GM18505 (cell line): ENCODE results near the gene SLC6A6.

Experiments used
- ATAC-seq: cut with Tn5 transposase; IDR thresholded peaks from one replicate; pipeline ENCODE4 v1.9.1; 2021; ENCODE audit not compliant: unreplicated experiment
- POLR2A ChIP-seq: IDR thresholded peaks from 4 replicates; pipeline ENCODE4 v1.6.1; 2011; ENCODE audit warnings: borderline replicate concordance; ENCODE audit not compliant: insufficient read depth, insufficient read length; ENCODE audit errors: extremely low read depth

The SLC6A6 gene

DNA sequence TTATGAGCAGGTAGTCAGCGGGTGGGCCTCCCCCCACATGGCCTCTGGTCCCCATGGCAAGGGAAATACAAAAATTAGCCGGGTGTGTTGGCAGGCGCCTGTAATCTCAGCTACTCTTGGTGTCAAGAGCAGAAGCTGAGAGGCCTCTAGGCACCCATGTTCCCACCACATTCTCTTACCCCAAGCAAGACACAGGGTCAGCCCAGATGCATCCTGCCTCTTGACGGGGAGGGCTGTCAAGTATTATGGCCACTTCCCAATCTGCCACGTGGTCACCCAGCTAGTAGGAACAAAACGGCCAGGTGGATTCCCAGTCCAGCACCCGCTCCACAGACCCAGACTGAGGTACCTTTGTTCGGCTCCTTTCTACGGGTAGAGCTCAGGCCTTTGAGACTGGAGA, 16.2 kb upstream of the SLC6A6 start:
- ATAC-seq, result no peak
- no peak for TF ChIP-seq POLR2A

DNA sequence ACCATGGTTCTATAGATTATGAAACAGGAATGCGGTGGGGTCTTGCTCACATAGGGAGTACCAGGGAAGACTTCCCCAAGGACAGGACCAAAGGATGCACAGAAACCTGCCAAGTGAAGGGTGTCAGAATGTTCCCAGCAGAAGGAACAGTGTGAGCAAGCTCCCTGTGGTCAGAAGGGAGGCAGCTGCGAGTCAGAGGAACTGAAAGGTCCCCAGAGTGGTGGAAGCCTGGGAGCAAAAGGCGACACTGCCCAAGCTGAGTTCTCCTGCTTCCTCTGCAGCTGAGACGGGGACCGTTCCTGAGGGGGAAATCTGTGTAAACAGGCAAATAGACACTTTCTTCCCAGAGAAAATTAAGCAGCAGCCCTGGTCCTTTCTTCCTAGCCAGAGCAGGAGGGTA, 14.2 kb upstream of the SLC6A6 start:
- no peak for TF ChIP-seq POLR2A
- ATAC-seq, result no peak

DNA sequence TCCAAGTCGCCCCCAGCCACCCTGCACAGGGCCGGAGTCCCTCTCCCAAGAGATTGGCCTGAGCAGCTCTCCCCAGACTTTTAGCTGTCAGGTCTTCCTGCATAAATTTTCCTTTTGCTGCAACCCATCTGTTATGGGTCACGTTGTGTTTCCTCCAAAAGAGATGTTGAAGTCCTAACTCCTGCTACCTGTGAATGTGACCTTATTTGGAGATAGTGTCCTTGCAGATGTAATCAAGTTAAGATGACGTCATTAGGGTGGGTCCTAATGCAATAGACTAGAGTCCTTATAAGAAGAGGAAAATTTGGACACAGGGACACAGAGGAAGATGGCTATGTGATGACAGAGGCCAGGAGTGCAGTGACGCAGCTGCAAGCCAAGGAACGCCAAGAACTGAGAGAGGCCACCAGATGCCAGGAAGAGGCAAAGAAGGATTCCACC, 13.2 kb upstream of the SLC6A6 start:
- ATAC-seq, result no peak
- no peak for TF ChIP-seq POLR2A

DNA sequence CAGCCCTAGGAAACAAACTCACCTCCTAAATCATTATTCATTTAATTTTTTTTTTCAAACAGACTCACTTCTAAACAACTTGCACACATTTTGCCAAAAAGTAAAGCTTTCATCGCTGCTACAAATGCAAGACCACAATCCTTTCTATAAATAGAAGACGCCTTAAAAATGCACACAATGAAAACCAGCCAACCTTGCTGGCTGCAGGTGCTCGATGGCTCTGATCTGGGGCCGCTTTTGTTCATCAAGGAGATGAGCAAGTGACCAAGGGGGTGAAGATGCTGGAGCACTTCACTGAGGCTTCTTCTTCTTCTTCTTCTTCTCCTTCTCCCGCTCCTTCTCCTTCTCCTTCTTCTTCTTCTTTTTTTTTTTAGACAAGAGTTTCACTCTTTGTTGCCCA, 12.7 kb upstream of the SLC6A6 start:
- ATAC-seq, result no peak
- TF ChIP-seq POLR2A, result no peak

DNA sequence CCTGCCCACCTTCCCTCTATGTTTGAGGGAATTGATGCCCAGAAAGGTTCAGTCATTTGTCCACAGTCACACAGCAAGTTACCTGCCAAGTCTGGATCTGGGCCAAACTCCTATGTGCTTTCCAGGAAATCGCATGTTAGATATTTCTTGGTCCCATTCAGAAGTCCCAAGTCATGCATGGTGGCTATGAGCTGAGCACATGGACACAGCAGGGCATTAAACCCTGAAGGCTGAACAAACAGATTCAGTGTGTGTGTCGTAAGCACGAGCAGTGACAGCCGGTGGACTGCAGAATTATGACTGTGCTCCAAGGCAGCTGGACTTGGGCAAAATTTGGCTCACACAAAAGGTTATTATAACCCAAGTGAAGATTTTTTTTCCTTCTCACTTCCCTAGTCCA, 11.4 kb upstream of the SLC6A6 start:
- TF ChIP-seq POLR2A, result no peak
- no peak for ATAC-seq

DNA sequence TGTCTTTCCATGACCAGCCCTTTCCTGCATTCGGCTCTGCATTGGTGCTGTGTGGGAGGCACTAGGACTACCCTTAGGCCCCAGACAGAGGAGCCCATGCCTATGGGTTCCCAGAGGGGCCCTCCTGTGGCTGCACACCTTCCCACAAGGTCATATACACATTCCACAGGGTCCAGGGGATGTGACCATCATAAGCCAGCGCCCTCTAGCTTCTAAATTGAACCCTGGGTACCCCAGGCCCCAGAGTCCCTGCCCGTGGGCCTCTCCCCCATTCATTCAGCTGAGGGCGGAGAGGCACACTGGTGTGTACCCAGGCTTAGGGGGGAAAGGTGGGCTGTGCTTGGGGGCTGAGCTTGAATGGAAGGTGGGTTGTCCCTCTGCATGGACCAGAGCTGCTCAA, 10.2 kb upstream of the SLC6A6 start:
- no peak for ATAC-seq
- no peak for TF ChIP-seq POLR2A

DNA sequence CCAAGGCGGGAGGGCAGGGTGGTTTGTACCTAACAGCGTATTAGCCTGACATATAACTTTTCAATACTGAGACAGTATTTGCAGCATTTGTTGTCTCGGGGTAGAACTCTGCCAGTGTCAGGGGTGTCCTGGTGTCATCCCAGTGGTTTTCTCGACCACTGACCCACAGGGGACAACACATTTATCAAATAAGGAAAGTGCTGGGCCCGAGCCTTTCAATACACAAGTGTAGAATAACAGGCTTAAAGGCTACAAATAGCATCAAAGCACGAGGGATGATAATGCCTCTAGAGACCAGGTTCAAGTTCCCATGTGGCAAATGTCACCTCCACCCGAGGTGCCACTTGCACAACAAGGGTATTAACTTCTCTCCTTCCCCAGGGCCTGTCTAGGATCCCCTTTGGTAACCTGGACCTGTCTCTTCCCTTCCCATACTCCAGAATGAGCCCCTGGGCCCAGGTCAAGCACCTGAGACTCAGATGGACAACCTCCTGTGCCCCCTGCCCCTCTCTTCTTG, 9.5 kb upstream of the SLC6A6 start:
- no peak for ATAC-seq
- no peak for TF ChIP-seq POLR2A

DNA sequence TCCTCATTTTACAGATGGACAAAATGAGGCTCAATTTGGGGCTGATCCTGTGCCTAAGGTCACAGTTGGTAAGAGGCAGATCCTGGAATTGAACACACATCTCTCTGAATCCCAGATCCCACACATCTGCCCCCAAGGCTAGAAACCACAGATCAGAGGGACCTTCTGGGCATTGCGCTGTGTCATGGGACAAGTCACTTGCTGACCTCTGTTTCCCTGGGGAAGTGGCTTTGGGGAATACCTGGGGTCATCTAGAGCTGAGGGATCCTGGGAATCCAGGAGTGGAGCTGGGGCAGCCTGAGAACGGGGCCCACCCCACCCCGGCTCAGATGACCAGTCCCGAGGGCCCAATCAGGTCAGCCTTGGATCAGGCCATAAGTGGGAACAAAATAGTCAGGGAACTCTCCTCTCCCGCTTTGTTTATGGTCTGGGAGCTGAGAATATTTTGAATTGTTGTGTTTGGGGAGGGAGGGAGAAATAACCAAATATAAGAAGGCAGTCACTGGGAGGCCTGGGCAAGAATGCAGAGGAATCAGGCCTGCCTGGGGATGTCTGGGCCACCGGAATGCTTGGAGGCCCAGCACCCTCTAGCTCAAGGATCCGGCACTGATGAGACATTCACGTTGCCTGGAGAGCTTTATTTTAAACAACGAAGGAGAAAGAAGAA, 8.8 kb upstream of the SLC6A6 start:
- TF ChIP-seq POLR2A, result no peak
- no peak for ATAC-seq

DNA sequence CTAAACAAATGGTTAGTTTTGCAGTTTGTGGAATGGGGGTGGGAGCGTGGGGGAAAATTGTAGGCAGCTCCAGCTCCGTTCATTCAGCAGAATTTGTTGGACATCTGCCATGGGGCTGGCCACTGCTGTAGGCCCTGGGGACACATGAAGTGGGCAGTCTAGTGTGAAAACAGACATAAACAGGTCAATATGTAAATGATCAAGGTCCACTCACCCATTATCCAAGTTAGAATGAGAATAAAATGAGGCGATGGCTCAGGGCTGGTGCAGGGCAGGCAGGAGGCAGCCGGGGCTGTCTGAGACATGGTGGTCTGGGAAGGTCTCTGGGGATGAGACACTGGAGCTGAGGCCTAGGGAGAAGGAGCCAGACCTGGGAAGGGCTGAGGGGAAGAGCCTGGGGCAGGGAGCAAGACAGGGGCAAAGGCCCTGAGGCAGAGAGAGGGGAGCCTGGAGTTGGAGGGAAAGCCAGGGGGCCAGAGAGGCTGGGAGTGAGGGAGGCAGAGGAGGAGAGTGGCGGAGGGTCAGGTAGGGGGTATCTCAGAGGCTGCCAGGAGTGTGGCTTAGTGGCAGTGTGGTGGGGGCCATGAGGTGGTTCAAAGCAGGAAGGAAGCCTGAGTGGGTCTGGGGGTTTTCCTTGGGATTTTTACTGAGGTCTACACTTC, 6.2 kb upstream of the SLC6A6 start:
- no peak for ATAC-seq
- TF ChIP-seq POLR2A, result no peak

DNA sequence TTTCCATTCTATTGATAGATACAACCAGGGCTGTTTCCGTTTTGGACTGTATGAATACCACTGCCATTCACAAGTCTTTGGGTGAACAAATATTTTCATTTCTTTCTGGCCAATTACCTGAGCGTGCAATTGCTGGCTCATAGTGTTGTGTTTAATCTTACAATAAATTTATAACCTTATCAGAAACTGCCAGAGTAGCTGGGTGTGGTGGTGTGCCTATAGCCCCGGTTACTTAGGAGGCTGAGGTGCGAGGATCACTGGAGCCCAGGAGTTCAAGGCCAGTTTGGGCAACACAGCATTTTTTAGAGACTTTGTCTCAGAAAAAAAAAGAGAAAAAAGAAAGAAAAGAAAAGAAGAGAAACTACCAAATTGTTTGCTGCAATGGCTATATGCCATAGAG, 5.4 kb upstream of the SLC6A6 start:
- no peak for ATAC-seq
- no peak for TF ChIP-seq POLR2A

DNA sequence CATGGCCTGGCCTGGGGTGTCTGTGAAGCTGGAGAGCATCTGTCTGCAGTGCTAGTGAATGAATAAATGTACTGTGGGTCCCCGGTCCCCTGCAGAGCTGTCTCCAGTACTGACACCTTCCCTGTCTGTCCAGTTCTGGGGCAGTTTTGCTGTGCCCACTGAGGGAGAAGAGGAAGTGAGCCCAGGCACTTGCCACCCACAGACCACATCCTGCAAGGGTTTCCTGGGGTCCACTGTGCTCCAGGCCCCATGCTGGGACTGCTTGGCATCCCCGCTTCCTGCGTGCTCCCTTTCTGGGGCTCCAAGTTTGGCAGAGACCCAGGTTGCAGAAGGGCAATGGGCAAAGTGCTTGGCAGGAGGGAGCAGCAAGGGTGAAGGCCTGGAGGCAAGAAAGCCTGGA, 4.9 kb upstream of the SLC6A6 start:
- ATAC-seq, result no peak
- TF ChIP-seq POLR2A, result no peak

DNA sequence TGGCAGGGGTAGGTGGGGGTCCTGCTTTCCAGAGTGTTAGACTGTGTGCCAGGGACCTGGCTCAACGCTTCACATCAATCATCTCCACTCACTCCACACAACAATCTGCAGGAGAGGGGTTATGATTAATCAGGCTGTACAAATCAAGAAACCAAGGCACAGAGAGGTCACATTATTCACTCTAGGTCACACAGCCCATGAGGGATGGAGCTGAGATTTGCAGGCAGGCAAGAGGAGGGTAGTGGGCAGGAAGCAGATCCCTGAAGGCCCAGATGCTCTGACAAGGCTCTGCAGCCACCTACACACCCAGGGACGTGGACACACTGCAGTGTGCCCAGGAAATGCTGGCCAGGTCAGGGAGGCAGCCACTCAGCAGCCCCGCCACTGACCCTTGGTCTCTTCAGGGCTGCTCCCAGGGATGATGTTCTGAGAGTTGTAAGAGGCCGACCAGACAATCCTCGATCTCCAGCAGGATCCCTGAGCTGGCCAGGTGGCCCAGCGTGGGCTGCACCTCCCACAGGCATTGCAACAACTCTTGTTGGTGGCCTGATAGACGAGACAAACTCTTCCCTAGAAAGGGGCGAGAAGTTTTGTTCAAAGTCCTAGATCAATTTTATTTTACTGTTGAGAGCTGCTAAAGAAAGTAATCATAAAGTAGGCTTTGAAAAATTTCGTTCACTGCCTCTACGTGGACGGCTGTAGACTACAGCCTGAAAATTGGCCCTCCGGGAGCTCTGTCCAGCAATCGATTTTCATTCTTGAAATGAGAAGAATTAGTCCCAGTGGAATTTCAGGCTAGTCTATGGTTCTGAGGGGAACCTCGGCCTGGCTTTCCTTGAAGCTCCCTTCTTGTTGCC, 4.2 kb upstream of the SLC6A6 start:
- ATAC-seq, result no peak

DNA sequence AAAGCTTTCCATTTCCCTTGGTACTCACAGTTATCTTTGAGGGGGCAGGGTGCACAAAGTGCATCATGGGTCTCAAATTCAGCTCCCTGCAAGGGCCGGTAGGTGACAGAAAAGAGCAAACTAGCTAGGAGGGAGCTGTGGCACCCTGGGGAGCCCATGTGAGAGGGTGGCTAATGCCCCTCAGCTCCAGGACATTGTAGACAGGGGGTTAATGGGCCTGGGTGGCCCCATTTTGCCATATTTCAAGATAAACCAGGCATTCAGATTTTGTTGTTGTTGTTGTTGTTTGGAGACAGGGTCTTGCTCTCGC, 3.7 kb upstream of the SLC6A6 start:
- no peak for ATAC-seq
- TF ChIP-seq POLR2A, result no peak

More for the DNA sequence above, 4.2 kb upstream of the SLC6A6 start:
- no peak for TF ChIP-seq POLR2A
